ENCODE measurements around the gene PKHD1. TPM values are rescaled to one million over a fixed set of nuclear protein-coding genes. Genes with fewer than 3 reads are reported as not detected.

PKHD1 gene
- total RNA-seq, 1 experiment from 2014 or later, result not detected

GRCh38 chr6:51720327-51720726 lies 367.1 kb downstream of the PKHD1 start:
- no peaks in the 10 kb centered on the region for H3K27me3 ChIP-seq (ENCODE audit: control insufficient read depth, insufficient read depth, low read length)
- no peaks in the 10 kb centered on the region for H3K36me3 ChIP-seq (ENCODE audit: control insufficient read depth, insufficient read depth, low read length)
- ATAC-seq (no peak), DNase-seq (ENCODE audit: low read depth, low spot score) (no peak)
- POLR2A ChIA-PET, result no interaction called here
- CTCF ChIA-PET, result no interaction called here
- intact Hi-C loops (cut with micrococcal nuclease; ENCODE audit: unreplicated experiment), result no loop called here
- in situ Hi-C loops (cut with HindIII; ENCODE audit: low pct_unique_long_range_greater_than_20kb, low sequenced_read_pairs), result no loop called here
- no TSS peak for BruUV-seq (replicated peaks)
- H3K4me3 ChIP-seq (ENCODE audit: low read depth in 2 of 2, low read length in 2 of 2), result no peak overlapping the region
- no peak for TF ChIP-seq SIN3A (IDR thresholded peaks at IDR 0.05; ENCODE audit: borderline replicate concordance, insufficient read depth, low read depth, low read length)
- no peak for TF ChIP-seq REST (IDR thresholded peaks at IDR 0.05; ENCODE audit: insufficient read depth in 1 of 2, low read depth in 2 of 2, low read length in 1 of 2)
- no peak for TF ChIP-seq TCF7L2 (IDR thresholded peaks at IDR 0.05; ENCODE audit: low read depth, low read length)
- TF ChIP-seq, protein P1, sequence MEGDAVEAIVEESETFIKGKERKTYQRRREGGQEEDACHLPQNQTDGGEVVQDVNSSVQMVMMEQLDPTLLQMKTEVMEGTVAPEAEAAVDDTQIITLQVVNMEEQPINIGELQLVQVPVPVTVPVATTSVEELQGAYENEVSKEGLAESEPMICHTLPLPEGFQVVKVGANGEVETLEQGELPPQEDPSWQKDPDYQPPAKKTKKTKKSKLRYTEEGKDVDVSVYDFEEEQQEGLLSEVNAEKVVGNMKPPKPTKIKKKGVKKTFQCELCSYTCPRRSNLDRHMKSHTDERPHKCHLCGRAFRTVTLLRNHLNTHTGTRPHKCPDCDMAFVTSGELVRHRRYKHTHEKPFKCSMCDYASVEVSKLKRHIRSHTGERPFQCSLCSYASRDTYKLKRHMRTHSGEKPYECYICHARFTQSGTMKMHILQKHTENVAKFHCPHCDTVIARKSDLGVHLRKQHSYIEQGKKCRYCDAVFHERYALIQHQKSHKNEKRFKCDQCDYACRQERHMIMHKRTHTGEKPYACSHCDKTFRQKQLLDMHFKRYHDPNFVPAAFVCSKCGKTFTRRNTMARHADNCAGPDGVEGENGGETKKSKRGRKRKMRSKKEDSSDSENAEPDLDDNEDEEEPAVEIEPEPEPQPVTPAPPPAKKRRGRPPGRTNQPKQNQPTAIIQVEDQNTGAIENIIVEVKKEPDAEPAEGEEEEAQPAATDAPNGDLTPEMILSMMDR (IDR thresholded peaks at IDR 0.05), result no peak
- no peak for TF ChIP-seq POLR2AphosphoS5 (IDR thresholded peaks at IDR 0.05; ENCODE audit: low read depth, low read length)
- H3K4me1 ChIP-seq (ENCODE audit: control insufficient read depth, insufficient read depth, low read length), result no peaks in the 10 kb centered on the region
- no peak overlapping the region for H3K27ac ChIP-seq (ENCODE audit: low read length)
- no peaks in the 10 kb centered on the region for H3K9me3 ChIP-seq (ENCODE audit: control insufficient read depth, insufficient read depth, low read depth, low read length)

DNA sequence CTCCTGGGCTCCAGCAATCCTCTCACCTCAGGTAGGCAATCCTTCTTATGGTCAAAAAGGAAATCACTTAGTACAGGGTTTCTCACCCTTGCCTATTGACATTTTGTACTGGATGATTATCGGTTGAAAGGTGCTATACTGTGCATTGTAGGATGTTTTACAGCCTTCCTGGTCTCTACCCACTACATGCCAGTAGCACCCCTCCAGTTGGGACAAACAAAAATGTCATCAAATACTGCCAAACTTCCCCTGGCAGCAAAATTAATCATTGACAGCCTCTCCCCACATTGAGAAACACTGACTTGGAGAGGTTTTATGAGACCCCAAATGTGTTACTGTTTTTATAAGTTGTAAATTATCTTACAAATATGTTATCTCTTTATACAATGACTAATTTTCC lies 368.1 kb downstream of the PKHD1 start:
- in situ Hi-C loops (cut with HindIII; ENCODE audit: low pct_unique_long_range_greater_than_20kb, low sequenced_read_pairs), result no loop called here
- H3K4me1 ChIP-seq (ENCODE audit: control insufficient read depth, insufficient read depth, low read length), result no peaks in the 10 kb centered on the region
- ATAC-seq (no peak), DNase-seq (ENCODE audit: low read depth, low spot score) (no peak)
- no peak overlapping the region for H3K27ac ChIP-seq (ENCODE audit: low read length)
- no peaks in the 10 kb centered on the region for H3K27me3 ChIP-seq (ENCODE audit: control insufficient read depth, insufficient read depth, low read length)
- H3K36me3 ChIP-seq (ENCODE audit: control insufficient read depth, insufficient read depth, low read length), result no peaks in the 10 kb centered on the region
- H3K4me3 ChIP-seq (ENCODE audit: low read depth in 2 of 2, low read length in 2 of 2), result no peak overlapping the region
- no peak for TF ChIP-seq POLR2AphosphoS5 (IDR thresholded peaks at IDR 0.05; ENCODE audit: low read depth, low read length)
- TF ChIP-seq REST (IDR thresholded peaks at IDR 0.05; ENCODE audit: insufficient read depth in 1 of 2, low read depth in 2 of 2, low read length in 1 of 2), result no peak
- no peak for TF ChIP-seq TCF7L2 (IDR thresholded peaks at IDR 0.05; ENCODE audit: low read depth, low read length)
- TF ChIP-seq SIN3A (IDR thresholded peaks at IDR 0.05; ENCODE audit: borderline replicate concordance, insufficient read depth, low read depth, low read length), result no peak
- H3K9me3 ChIP-seq (ENCODE audit: control insufficient read depth, insufficient read depth, low read depth, low read length), result no peaks in the 10 kb centered on the region
- CTCF ChIA-PET, result no interaction called here
- POLR2A ChIA-PET, result no interaction called here
- intact Hi-C loops (cut with micrococcal nuclease; ENCODE audit: unreplicated experiment), result no loop called here
- BruUV-seq (replicated peaks), result no TSS peak
